ENCODE measurements around the gene COG6. TPM values are rescaled to one million over a fixed set of nuclear protein-coding genes. Genes with fewer than 3 reads are reported as not detected.

The COG6 gene
- total and polyA plus RNA-seq, 11 donors: 6.3 to 52.7 (median 26.8) TPM

- Histone ChIP-seq H3K27me3 (no peaks in the 10 kb centered on the region), H3K36me3 (peaks cover 0 to 32% (median 5%) of the 10 kb centered on the region in 9 donors), H3K9me3 (peaks cover 0 to 14% (median 0%) of the 10 kb centered on the region in 12 donors), H3K4me1 (no peaks in the 10 kb centered on the region), H3K27ac (no peak overlapping the region), H3K4me3 (no peak overlapping the region)
- no peak for DNase-seq
- intact Hi-C loops (cut with DNase I): no loop called here
- 2 to 86% (median 49%) methylated on average over 1 of the region's 1 CpG for WGBS, 4 donors
- ATAC-seq: no peak
- no peak for TF ChIP-seq POLR2A (IDR thresholded peaks at IDR 0.05)
- TF ChIP-seq, protein P1, sequence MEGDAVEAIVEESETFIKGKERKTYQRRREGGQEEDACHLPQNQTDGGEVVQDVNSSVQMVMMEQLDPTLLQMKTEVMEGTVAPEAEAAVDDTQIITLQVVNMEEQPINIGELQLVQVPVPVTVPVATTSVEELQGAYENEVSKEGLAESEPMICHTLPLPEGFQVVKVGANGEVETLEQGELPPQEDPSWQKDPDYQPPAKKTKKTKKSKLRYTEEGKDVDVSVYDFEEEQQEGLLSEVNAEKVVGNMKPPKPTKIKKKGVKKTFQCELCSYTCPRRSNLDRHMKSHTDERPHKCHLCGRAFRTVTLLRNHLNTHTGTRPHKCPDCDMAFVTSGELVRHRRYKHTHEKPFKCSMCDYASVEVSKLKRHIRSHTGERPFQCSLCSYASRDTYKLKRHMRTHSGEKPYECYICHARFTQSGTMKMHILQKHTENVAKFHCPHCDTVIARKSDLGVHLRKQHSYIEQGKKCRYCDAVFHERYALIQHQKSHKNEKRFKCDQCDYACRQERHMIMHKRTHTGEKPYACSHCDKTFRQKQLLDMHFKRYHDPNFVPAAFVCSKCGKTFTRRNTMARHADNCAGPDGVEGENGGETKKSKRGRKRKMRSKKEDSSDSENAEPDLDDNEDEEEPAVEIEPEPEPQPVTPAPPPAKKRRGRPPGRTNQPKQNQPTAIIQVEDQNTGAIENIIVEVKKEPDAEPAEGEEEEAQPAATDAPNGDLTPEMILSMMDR (IDR thresholded peaks at IDR 0.05): no peak
These were observed 93.5 kb downstream of the COG6 start for GRCh38 chr13:39748961-39749360.

- TF ChIP-seq, protein P1 (IDR thresholded peaks at IDR 0.05): no peak
- no peak for TF ChIP-seq POLR2A (IDR thresholded peaks at IDR 0.05)
- ATAC-seq (no peak), DNase-seq (no peak)
- H3K36me3 ChIP-seq: peaks cover 0 to 32% (median 5%) of the 10 kb centered on the region in 9 donors
- peaks cover 0 to 9% (median 0%) of the 10 kb centered on the region in 12 donors for H3K9me3 ChIP-seq
- no peak overlapping the region for H3K27ac ChIP-seq
- H3K4me3 ChIP-seq: no peak overlapping the region
- no peaks in the 10 kb centered on the region for H3K27me3 ChIP-seq
- H3K4me1 ChIP-seq: no peaks in the 10 kb centered on the region
- intact Hi-C loops (cut with DNase I): no loop called here
These were observed 94.1 kb downstream of the COG6 start for GRCh38 chr13:39749528-39749927.

- DNase-seq (no peak), ATAC-seq (no peak)
- Histone ChIP-seq H3K9me3 (peaks cover 0 to 2% (median 0%) of the 10 kb centered on the region in 12 donors), H3K27me3 (no peaks in the 10 kb centered on the region), H3K27ac (no peak overlapping the region), H3K4me3 (no peak overlapping the region), H3K36me3 (peaks cover 0 to 32% (median 5%) of the 10 kb centered on the region in 9 donors), H3K4me1 (no peaks in the 10 kb centered on the region)
- intact Hi-C loops (cut with DNase I): no loop called here
- TF ChIP-seq, protein P1 (IDR thresholded peaks at IDR 0.05): no peak
- TF ChIP-seq POLR2A (IDR thresholded peaks at IDR 0.05): no peak
These were observed 96.3 kb downstream of the COG6 start for GRCh38 chr13:39751805-39752204.

- peaks cover 0 to 1% (median 0%) of the 10 kb centered on the region in 12 donors for H3K4me1 ChIP-seq
- intact Hi-C loops (cut with DNase I): loop anchor here in 2 of 10 donors (10.0 kb wide), 2 partner anchors 184 to 924 kb away; no protein-coding TSS in a partner anchor
- 72 to 80% (median 77%) methylated on average over 1 of the region's 1 CpG for WGBS, 4 donors
- H3K27ac ChIP-seq: no peak overlapping the region
- no peaks in the 10 kb centered on the region for H3K27me3 ChIP-seq
- peaks cover 0 to 23% (median 0%) of the 10 kb centered on the region in 12 donors for H3K9me3 ChIP-seq
- no peaks in the 10 kb centered on the region for H3K36me3 ChIP-seq
- ATAC-seq (no peak), DNase-seq (no peak)
- no peak for TF ChIP-seq POLR2A (IDR thresholded peaks at IDR 0.05)
- TF ChIP-seq, protein P1 (IDR thresholded peaks at IDR 0.05): no peak
- no peak overlapping the region for H3K4me3 ChIP-seq
These were observed 105.1 kb downstream of the COG6 start for GRCh38 chr13:39760521-39760920.
